Omental fat pad (tissue), 4 donors: ENCODE results near the gene MBLAC1. TPM values are rescaled to one million over a fixed set of nuclear protein-coding genes. Genes with fewer than 3 reads are reported as not detected.

ENCODE experiments used
- ATAC-seq: fragments of 150-250 bp; one replicate; pipeline ENCODE4 v1.9.1; 2016; ENCODE audit warnings: mild to moderate bottlenecking, moderate library complexity; ENCODE audit not compliant: low FRiP score
- DNase-seq: peaks from one replicate; pipeline ENCODE4 v3.0.0-alpha.2; 2019; ENCODE audit warnings: low spot score
- CTCF ChIP-seq, 3 donors: fragments of 450-650 bp; IDR thresholded peaks; one replicate each; pipeline ENCODE4 v1.5.1; 2016 to 2017; ENCODE audit warnings: antibody characterized with exemption in 3 of 3, mild to moderate bottlenecking in 3 of 3, moderate library complexity in 2 of 3
- total RNA-seq, 4 donors: library from RNA; depleted of rRNA; stranded (reverse); fragments of >200 nt; gene quantifications; one replicate each; pipeline ENCODE4 v1.1.0, GENCODE V29; 2016

Gene MBLAC1, protein sequence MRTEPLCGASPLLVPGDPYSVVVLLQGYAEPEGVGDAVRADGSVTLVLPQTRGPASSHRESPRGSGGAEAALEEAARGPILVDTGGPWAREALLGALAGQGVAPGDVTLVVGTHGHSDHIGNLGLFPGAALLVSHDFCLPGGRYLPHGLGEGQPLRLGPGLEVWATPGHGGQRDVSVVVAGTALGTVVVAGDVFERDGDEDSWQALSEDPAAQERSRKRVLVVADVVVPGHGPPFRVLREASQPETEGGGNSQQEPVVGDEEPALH
- total RNA-seq, result 1 to 10 TPM; 1.3 to 2.9 (median 1.7) TPM

DNA sequence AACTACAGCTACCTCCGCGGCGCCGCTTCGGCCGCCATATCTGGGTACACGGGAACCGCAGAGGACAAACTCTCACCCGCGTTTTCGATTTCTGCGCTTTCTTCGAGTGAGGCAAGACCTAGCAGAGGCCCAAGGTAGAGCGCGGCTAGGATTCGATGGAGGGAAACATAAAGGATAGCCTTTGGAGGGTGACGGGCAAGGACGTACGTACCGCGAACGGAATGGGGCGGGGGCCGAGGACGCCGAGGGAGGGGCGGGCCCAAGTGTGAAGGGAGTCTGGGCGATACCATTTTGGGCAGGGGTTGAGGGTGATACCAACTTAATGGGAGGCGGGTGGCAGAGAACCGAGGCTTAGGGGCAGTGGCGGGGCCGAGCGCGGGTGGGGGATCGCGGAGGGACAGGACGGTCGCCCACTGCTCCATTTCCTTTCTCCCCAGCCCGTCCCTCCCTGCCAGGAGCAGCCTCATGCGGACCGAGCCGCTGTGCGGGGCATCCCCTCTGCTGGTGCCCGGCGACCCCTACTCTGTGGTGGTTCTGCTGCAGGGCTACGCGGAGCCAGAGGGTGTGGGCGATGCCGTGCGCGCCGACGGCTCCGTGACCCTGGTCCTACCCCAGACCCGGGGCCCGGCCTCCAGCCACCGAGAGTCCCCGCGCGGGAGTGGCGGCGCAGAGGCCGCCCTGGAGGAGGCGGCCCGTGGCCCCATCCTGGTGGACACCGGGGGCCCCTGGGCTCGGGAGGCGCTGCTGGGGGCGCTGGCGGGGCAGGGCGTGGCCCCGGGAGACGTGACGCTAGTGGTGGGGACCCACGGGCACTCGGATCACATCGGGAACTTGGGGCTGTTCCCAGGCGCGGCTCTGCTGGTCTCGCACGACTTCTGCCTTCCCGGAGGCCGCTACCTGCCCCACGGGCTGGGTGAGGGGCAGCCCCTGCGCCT is at the start of gene MBLAC1:
MBLAC1 (plus strand) TSS at position 37 of the 935 bp plus-strand sequence; CDS start at position 466, 429 bp downstream.
- ATAC-seq, result peak; percentile 90
- DNase-seq, result peak; percentile 72
- no peak for TF ChIP-seq CTCF (IDR thresholded peaks at IDR 0.05)

GRCh38 chr7:100077205-100077604 is 49.6 kb upstream of the MBLAC1 start:
- ATAC-seq (no peak), DNase-seq (no peak)
- TF ChIP-seq CTCF (IDR thresholded peaks at IDR 0.05), result no peak

DNA sequence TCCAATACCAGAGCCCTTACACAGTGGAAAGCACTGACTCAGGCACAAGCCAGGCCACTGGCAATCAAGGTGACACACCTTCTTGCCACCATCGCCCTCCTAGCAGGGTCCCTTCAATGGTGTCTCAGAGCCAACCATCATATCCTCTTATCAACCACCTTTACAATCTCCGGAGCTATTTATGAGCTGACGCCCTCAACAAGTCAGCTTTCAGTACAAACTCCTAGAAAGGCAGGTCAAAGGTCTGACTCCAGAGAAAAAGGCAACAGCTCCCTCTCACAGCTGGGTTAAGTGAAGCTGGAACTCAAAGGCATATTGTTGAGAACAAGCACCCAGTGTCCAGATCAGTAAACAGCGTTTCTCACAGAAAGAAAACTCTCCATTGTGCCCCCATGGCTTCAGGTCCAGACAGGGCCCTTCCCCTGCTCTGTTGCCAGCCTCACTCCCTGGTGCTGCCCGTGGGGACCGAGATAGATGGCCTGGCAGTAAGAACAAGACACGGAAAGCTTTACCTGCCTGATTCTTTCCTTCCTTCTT is 47.7 kb upstream of the MBLAC1 start:
- no peak for TF ChIP-seq CTCF (IDR thresholded peaks at IDR 0.05)
- DNase-seq, result no peak
- no peak for ATAC-seq

- no peak for TF ChIP-seq CTCF (IDR thresholded peaks at IDR 0.05)
- DNase-seq, result no peak
- peak; percentile 25 for ATAC-seq
These were observed 45.7 kb upstream of the MBLAC1 start for GRCh38 chr7:100080907-100081534.

DNA sequence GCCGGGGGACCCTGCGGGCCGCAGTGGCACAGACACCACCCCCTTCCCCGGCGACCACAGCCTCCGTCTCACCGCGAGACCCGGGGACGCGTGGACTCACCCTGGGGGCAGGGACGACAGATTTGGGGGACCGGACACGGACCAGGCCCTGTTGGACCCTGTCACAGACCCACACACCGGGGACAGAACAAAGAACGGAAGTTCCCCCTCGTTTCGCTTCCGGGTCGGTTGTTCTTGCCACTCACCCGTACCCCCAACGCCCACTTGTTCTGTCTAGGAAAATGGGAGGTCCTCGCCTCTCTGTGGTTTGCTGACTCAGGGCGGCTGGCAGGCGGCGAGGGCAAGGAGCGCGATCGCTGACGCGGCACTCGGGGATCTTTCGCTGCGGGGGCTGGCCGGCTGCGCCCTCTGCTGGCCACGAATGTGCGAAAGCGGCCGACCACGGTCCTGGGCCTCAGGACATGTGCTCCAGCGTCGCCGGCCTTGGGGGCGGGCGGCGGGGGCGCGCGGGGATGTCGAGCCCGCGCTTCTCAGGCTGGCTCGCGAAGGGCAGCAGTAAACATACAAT is 45.1 kb upstream of the MBLAC1 start, which contains the start of gene ZNF3:
ZNF3 (minus strand) TSS at position 189 of the 568 bp plus-strand sequence. CDS start 4,366 bp downstream, outside the sequence.
- ATAC-seq (peak; percentile 91), DNase-seq (peak; percentile 90)
- TF ChIP-seq CTCF (IDR thresholded peaks at IDR 0.05), result peak in 1 of 3 donors; percentile 81

DNA sequence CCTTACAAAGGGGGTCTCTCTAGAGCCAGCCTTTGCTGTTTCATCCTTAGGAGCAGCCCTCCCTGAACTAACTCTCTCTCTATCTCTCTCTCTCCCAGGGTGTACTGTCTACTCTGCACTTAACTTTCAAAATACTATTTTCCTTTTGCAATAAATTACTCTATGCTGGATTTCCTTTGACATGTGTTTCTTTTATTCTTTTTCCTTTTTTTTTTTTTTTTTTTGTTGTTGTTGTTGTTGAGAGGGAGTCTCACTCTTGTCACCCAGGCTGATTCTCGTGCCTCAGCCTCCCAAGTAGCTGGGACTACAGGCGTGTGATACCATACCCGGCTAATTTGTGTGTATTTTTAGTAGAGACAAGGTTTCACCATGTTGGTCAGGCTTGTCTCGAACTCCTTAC is 43.8 kb upstream of the MBLAC1 start:
- ATAC-seq, result no peak
- no peak for DNase-seq
- no peak for TF ChIP-seq CTCF (IDR thresholded peaks at IDR 0.05)
